Right lobe of liver (tissue), 6 donors: Measurements from ENCODE around the gene DCAF10. TPM values are rescaled to one million over a fixed set of nuclear protein-coding genes. Genes with fewer than 3 reads are reported as not detected.

Experiments
- ATAC-seq, 4 donors: fragments of 200-7000 bp; cut with Tn5 transposase; one replicate each; pipeline ENCODE4 v1.9.1; 2020; ENCODE audit warnings: mild to moderate bottlenecking in 4 of 4, moderate library complexity in 4 of 4
- DNase-seq, 3 donors: peaks; one replicate each; pipeline ENCODE4 v3.0.0-alpha.2; 2020
- H3K27ac ChIP-seq, 3 donors: fragments of 200-600 bp; one replicate each; pipeline ENCODE4 v1.8.0; 2022
- H3K27me3 ChIP-seq, 2 donors: fragments of 200-600 bp; one replicate each; pipeline ENCODE4 v1.8.0; 2022
- H3K36me3 ChIP-seq, 4 donors: fragments of 200-600 bp; sonication (generic) in 1 of 4; one replicate each; pipeline versions ENCODE4 v1.5.1 to v1.8.0; 2017 to 2022; ENCODE audit warnings: control low read depth in 1 of 4
- H3K4me1 ChIP-seq, 4 donors: fragments of 200-600 bp; sonication (generic) in 1 of 4; one replicate each; pipeline versions ENCODE4 v1.5.1 to v1.8.0; 2017 to 2022; ENCODE audit warnings: control low read depth in 1 of 4
- H3K4me3 ChIP-seq, 3 donors: fragments of 200-600 bp; one replicate each; pipeline ENCODE4 v1.8.0; 2022
- H3K9me3 ChIP-seq, 4 donors: fragments of 200-600 bp; sonication (generic) in 1 of 4; one replicate each; pipeline versions ENCODE4 v1.5.1 to v1.8.0; 2017 to 2022; ENCODE audit warnings: control low read depth in 1 of 4
- CTCF ChIP-seq, 4 donors: fragments of 200-600 bp in 3 of 4; fragments of 450-650 bp in 1 of 4; IDR thresholded peaks; one replicate each; pipeline versions ENCODE4 v1.5.1 to v1.8.0; 2016 to 2022; ENCODE audit warnings: antibody characterized with exemption in 4 of 4, mild to moderate bottlenecking in 2 of 4
- POLR2A ChIP-seq: fragments of 450-650 bp; IDR thresholded peaks from one replicate; pipeline ENCODE4 v1.6.1; 2017; ENCODE audit warnings: antibody characterized with exemption, mild to moderate bottlenecking
- WGBS: methylation state at CpG from one replicate; pipeline ENCODE4 v1.1.6; 2018; ENCODE audit warnings: low coverage, low lambda C conversion rate; ENCODE audit not compliant: insufficient coverage; ENCODE audit errors: missing lambda C conversion rate; 5-methylcytosine and 5-hydroxymethylcytosine counted together
- intact Hi-C, 2 donors: fragments of 100-400 bp; cut with DNase I; formaldehyde crosslinking; loops; one replicate each; pipeline versions ENCODE4 v1.11.2 to v1.14.1; 2022
- total RNA-seq, 6 experiments: library from RNA; depleted of rRNA in 2 of 6; stranded (reverse); fragments of >200 nt in 2 of 6; fragmentation: NEBNext Ultra II Directional in 3 of 6; extraction: Animal tissue kit (Norgen Biotek cat#: 25700) in 3 of 6; gene quantifications; one replicate each; pipeline versions ENCODE4 v1.1.0 to v1.2.4, GENCODE V29; 2016 to 2023
- donor health status: DM: no; HTN: yes; CAD: no.
- donor health status: DM: no; HTN: no; CAD: no.
- donor health status: DM: no; HTN: no; CAD: no.
- donor health status: DM: no; HTN: yes; CAD: no.
- donor health status: DM: no; HTN: yes; CAD: no.

The DCAF10 gene
- total RNA-seq, 6 experiments from 2014 or later: 20.1 to 28.3 (median 23.1) TPM

- TF ChIP-seq POLR2A (no peak), CTCF (IDR thresholded peaks at IDR 0.05) (no peak)
- ATAC-seq: peak; percentile 2 to 17 (median 5)
- H3K27me3 ChIP-seq: no peaks in the 10 kb centered on the region
- DNase-seq: peak in 1 of 3 donors; percentile 24
- no peaks in the 10 kb centered on the region for H3K9me3 ChIP-seq
- H3K36me3 ChIP-seq: peaks cover 0 to 15% (median 4%) of the 10 kb centered on the region in 4 donors
- H3K4me1 ChIP-seq: peaks cover 0 to 15% (median 0%) of the 10 kb centered on the region in 4 donors
- H3K27ac ChIP-seq: peak overlapping the region in 2 of 3 donors; percentile 79 to 82
- 3% methylated on average over 14 of the region's 17 CpGs for WGBS
- intact Hi-C loops: no loop called here
- peak overlapping the region; percentile 88 to 97 (median 95) for H3K4me3 ChIP-seq
These were observed 102.4 kb downstream of the DCAF10 start for GRCh38 chr9:37902796-37903646.

GRCh38 chr9:37903647-37904444 lies 103.2 kb downstream of the DCAF10 start, which contains the start of gene SLC25A51:
Gene SLC25A51 (minus strand): TSS chr9:37904127. CDS start chr9:37888550, 15,577 bp downstream.
- TF ChIP-seq CTCF (IDR thresholded peaks at IDR 0.05): peak; percentile 84 to 97 (median 90)
- TF ChIP-seq POLR2A: peak; percentile 81
- peak within 1 kb of the TSS; percentile 88 to 97 (median 95) for H3K4me3 ChIP-seq
- peaks cover 0 to 7% (median 2%) of the 10 kb centered on the region in 4 donors for H3K36me3 ChIP-seq
- H3K9me3 ChIP-seq: no peaks in the 10 kb centered on the region
- no CpG with 5 or more reads among the region's 84 CpGs for WGBS
- H3K27me3 ChIP-seq: no peaks in the 10 kb centered on the region
- DNase-seq: peak; percentile 91 to 94 (median 93)
- intact Hi-C loops: no loop called here
- peaks cover 0 to 24% (median 0%) of the 10 kb centered on the region in 4 donors for H3K4me1 ChIP-seq
- H3K27ac ChIP-seq: peak within 1 kb of the TSS; percentile 36 to 82 (median 79)
- ATAC-seq: peak; percentile 79 to 91 (median 90)

GRCh38 chr9:37904445-37905130 lies 104.0 kb downstream of the DCAF10 start:
- WGBS: 28% methylated on average over 20 of the region's 36 CpGs
- intact Hi-C loops: no loop called here
- ATAC-seq: peak in 2 of 4 donors; percentile 2 to 8

More at GRCh38 chr9:37904445-37905130, 104.0 kb downstream of the DCAF10 start:
- peak overlapping the region; percentile 36 to 82 (median 79) for H3K27ac ChIP-seq
- no peak for DNase-seq
- no peaks in the 10 kb centered on the region for H3K27me3 ChIP-seq
- no peaks in the 10 kb centered on the region for H3K36me3 ChIP-seq
- no peak for TF ChIP-seq POLR2A
- no peak for TF ChIP-seq CTCF (IDR thresholded peaks at IDR 0.05)
- H3K4me3 ChIP-seq: peak overlapping the region; percentile 88 to 97 (median 95)
- no peaks in the 10 kb centered on the region for H3K9me3 ChIP-seq
- H3K4me1 ChIP-seq: peaks cover 0 to 30% (median 0%) of the 10 kb centered on the region in 4 donors
